GM23338 (cell line): ENCODE results near the gene RNF130. TPM values are rescaled to one million over a fixed set of nuclear protein-coding genes. Genes with fewer than 3 reads are reported as not detected.

Experiments used
- ATAC-seq: fragments of 200-7000 bp; cut with Tn5 transposase; 3 replicates; pipeline ENCODE4 v1.9.1; 2020
- DNase-seq: peaks from one replicate; pipeline ENCODE4 v3.0.0-alpha.2; 2015; ENCODE audit warnings: low spot score
- H2AFZ ChIP-seq: fragments of 200-600 bp; sonication (generic); 2 replicates; pipeline ENCODE4 v1.8.0; 2016; ENCODE audit warnings: antibody characterized with exemption, mild to moderate bottlenecking, moderate library complexity
- H3F3A ChIP-seq: fragments of 200-600 bp; sonication (generic); replicated peaks from 2 replicates; pipeline ENCODE4 v1.8.0; 2017; ENCODE audit warnings: antibody characterized with exemption, mixed run types, low read depth
- H3K27ac ChIP-seq: fragments of 200-600 bp; sonication (generic); 2 replicates; pipeline ENCODE4 v1.6.1; 2016; ENCODE audit warnings: low read depth
- H3K27me3 ChIP-seq: fragments of 200-600 bp; sonication (generic); 2 replicates; pipeline ENCODE4 v1.8.0; 2016; ENCODE audit warnings: mild to moderate bottlenecking, mixed run types, moderate library complexity; ENCODE audit not compliant: insufficient read depth
- H3K36me3 ChIP-seq: fragments of 200-600 bp; sonication (generic); 2 replicates; pipeline ENCODE4 v1.8.0; 2016; ENCODE audit warnings: mild to moderate bottlenecking; ENCODE audit not compliant: insufficient read depth
- H3K4me1 ChIP-seq: fragments of 200-600 bp; sonication (generic); 2 replicates; pipeline ENCODE4 v1.8.0; 2016; ENCODE audit warnings: mild to moderate bottlenecking, moderate library complexity; ENCODE audit not compliant: insufficient read depth
- H3K4me2 ChIP-seq: fragments of 200-600 bp; sonication (generic); 2 replicates; pipeline ENCODE4 v1.7.1; 2017; ENCODE audit warnings: mixed run types
- H3K4me3 ChIP-seq: fragments of 200-600 bp; sonication (generic); 2 replicates; pipeline ENCODE4 v1.6.1; 2016; ENCODE audit warnings: mixed run types
- H3K79me2 ChIP-seq: fragments of 200-600 bp; sonication (generic); replicated peaks from 2 replicates; pipeline ENCODE4 v1.8.0; 2017; ENCODE audit warnings: mild to moderate bottlenecking; ENCODE audit not compliant: insufficient read depth
- H3K9me2 ChIP-seq: fragments of 200-600 bp; sonication (generic); 2 replicates; pipeline ENCODE4 v1.8.0; 2017; ENCODE audit not compliant: insufficient read depth
- H4K20me1 ChIP-seq: fragments of 200-600 bp; sonication (generic); replicated peaks from 2 replicates; pipeline ENCODE4 v1.8.0; 2017; ENCODE audit warnings: mild to moderate bottlenecking; ENCODE audit not compliant: insufficient read depth
- H3K27ac Mint-ChIP-seq: 2 replicates; pipeline ENCODE4 v1.8.0; 2020; ENCODE audit warnings: inconsistent platforms, mild to moderate bottlenecking, moderate library complexity, mixed read lengths
- H3K27me3 Mint-ChIP-seq: 3 replicates; pipeline ENCODE4 v1.8.0; 2022; ENCODE audit warnings: low read depth, mild to moderate bottlenecking, moderate library complexity, mixed read lengths, inconsistent platforms; ENCODE audit not compliant: insufficient read depth, poor library complexity
- H3K36me3 Mint-ChIP-seq: 3 replicates; pipeline ENCODE4 v1.8.0; 2021; ENCODE audit warnings: low read depth, mild to moderate bottlenecking, inconsistent platforms, moderate library complexity, mixed read lengths
- H3K4me1 Mint-ChIP-seq: 3 replicates; pipeline ENCODE4 v1.8.0; 2020; ENCODE audit warnings: mild to moderate bottlenecking, inconsistent platforms, mixed read lengths
- H3K4me3 Mint-ChIP-seq: 3 replicates; pipeline ENCODE4 v1.8.0; 2021; ENCODE audit warnings: moderate library complexity, mild to moderate bottlenecking, inconsistent platforms, mixed read lengths
- H3K9me3 Mint-ChIP-seq: 3 replicates; pipeline ENCODE4 v1.8.0; 2020; ENCODE audit warnings: moderate library complexity, mild to moderate bottlenecking, inconsistent platforms, mixed read lengths
- CREB1 ChIP-seq: fragments of 250-450 bp; sonication (Bioruptor Pico); IDR thresholded peaks from 2 replicates; pipeline ENCODE4 v1.5.0; 2020; ENCODE audit warnings: low read depth, mild to moderate bottlenecking, moderate library complexity
- EZH2phosphoT487 ChIP-seq: fragments of 200-600 bp; sonication (generic); IDR thresholded peaks from one replicate; pipeline ENCODE4 v1.8.1; 2018; ENCODE audit warnings: antibody characterized with exemption; ENCODE audit not compliant: unreplicated experiment
- JUNB ChIP-seq: IDR thresholded peaks from one replicate; pipeline ENCODE4 v1.6.1; 2016; ENCODE audit warnings: antibody characterized with exemption; ENCODE audit not compliant: unreplicated experiment
- NANOG ChIP-seq: IDR thresholded peaks from 2 replicates; pipeline ENCODE4 v1.6.1; 2016; ENCODE audit warnings: antibody characterized with exemption, borderline replicate concordance
- POLR2AphosphoS5 ChIP-seq: IDR thresholded peaks from 2 replicates; pipeline ENCODE4 v1.6.1; 2016; ENCODE audit warnings: antibody characterized with exemption, low read depth
- STAT1 ChIP-seq: IDR thresholded peaks from one replicate; pipeline ENCODE4 v1.6.1; 2016; ENCODE audit warnings: antibody characterized with exemption; ENCODE audit not compliant: unreplicated experiment
- ZNF114 ChIP-seq: fragments of 250-450 bp; sonication (Bioruptor Pico); IDR thresholded peaks from 2 replicates; pipeline ENCODE4 v1.5.0; 2020; ENCODE audit warnings: mild to moderate bottlenecking, moderate library complexity
- ZNF331 ChIP-seq: fragments of 250-450 bp; sonication (Bioruptor Pico); IDR thresholded peaks from 2 replicates; pipeline ENCODE4 v1.5.0; 2020; ENCODE audit warnings: low read depth, mild to moderate bottlenecking, moderate library complexity
- polyA plus RNA-seq: library from polyadenylated mRNA; unstranded; fragments of >200 nt; fragmentation: Nextera tagmentation; extraction: Ambion mirVana; gene quantifications from 2 replicates; pipeline ENCODE4 v1.2.1, GENCODE V29; 2016
- total RNA-seq: library from RNA; depleted of rRNA; stranded (reverse); fragments of >200 nt; shearing (Covaris generic); gene quantifications from 2 replicates; pipeline ENCODE4 v1.2.3, GENCODE V29; 2014
- TF ChIP-seq, protein P1 (sequence below): IDR thresholded peaks from one replicate; pipeline ENCODE4 v1.6.1; 2018; ENCODE audit warnings: antibody characterized with exemption; ENCODE audit not compliant: unreplicated experiment
- TF ChIP-seq, protein P2 (sequence below): IDR thresholded peaks from 2 replicates; pipeline ENCODE4 v1.6.1; 2016; ENCODE audit warnings: antibody characterized with exemption
- TF ChIP-seq, protein P3 (sequence below): fragments of 250-450 bp; sonication (Bioruptor Pico); IDR thresholded peaks from 2 replicates; pipeline ENCODE4 v1.5.0; 2020; ENCODE audit warnings: mild to moderate bottlenecking, moderate library complexity
- TF ChIP-seq, protein P4 (sequence below), 2 experiments: fragments of 200-600 bp in 1 of 2; sonication (generic) in 1 of 2; conservative IDR thresholded peaks; 2 replicates each; pipeline versions ENCODE4 v1.5.1 to v1.6.1; 2016 to 2017; ENCODE audit warnings: antibody characterized with exemption in 2 of 2, low read depth in 2 of 2, mild to moderate bottlenecking in 2 of 2, moderate library complexity in 1 of 2

RNF130 gene
- total and polyA plus RNA-seq, 2 experiments from 2014 or later = 60.1 to 97.3 TPM

DNA sequence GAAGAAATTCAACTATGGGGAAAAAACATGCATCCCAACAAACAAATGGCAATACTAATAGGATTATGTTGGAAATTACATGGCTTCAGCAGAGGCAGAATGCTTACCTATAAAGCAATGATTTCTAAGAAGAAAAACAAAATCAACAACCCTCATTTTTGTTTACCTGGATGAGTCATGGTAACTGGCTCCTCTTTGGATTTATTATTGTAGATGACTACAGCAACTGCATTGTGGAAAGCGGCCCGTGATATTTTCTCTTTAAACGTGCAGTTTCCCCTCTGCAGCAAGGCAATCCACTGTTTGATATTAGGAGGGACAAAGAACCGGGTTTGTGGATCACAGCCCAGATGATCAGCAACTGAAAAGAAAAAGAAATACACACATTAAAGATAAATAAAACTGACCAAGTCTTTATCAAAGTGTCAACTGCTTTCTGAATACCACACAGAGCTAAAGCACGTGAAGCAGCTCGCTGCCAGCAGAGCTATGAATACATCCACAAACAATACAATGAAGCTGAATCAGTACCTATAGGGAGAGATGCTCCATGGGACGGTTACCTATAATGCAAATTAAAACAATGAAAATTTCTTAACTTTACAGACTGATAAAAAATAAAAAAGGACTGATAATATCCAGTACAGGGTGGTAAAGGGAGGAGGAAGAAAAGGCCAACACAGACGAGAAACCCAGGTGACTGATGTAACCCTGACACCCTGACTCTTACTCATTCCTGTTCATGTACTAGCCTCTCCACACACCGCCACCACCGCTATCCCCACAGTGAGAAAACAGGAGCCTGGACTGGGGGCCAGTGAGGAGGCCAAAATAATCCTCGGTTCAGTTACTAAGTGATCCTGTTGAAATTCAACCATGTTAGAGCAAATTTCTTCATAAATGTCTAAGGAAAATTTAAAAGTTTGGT, 31.0 kb downstream of the RNF130 start:
- H3K27ac ChIP-seq = peak overlapping the region; percentile 30
- peak; percentile 81 for ATAC-seq
- Mint-ChIP-seq H3K27me3 (no peaks in the 10 kb centered on the region), H3K4me3 (no peak overlapping the region), H3K9me3 (peaks cover 9% of the 10 kb centered on the region; the same call in 2 of the 3 replicates), H3K27ac (peak overlapping the region; percentile 72; the same call in 1 of the 2 replicates), H3K4me1 (peaks cover 23% of the 10 kb centered on the region), H3K36me3 (peaks cover 40% of the 10 kb centered on the region)
- no peak overlapping the region for H2AFZ ChIP-seq
- no peak for DNase-seq
- H3K36me3 ChIP-seq = no peaks in the 10 kb centered on the region
- no peak overlapping the region for H3K4me2 ChIP-seq
- 0 out of 2 replicates have a peak, but pooled peaks cover 6% of the 10 kb centered on the region for H3K4me1 ChIP-seq
- peaks cover 41% of the 10 kb centered on the region for H3K79me2 ChIP-seq
- no peaks in the 10 kb centered on the region for H3F3A ChIP-seq
- peaks cover 3% of the 10 kb centered on the region; the same call in 1 of the 2 replicates for H4K20me1 ChIP-seq
- H3K4me3 ChIP-seq = no peak overlapping the region
- TF ChIP-seq EZH2phosphoT487 (no peak), JUNB (no peak), POLR2AphosphoS5 (no peak), CREB1 (CRISPR knock-in tag) (no peak), STAT1 (no peak), ZNF331 (CRISPR knock-in tag) (no peak), NANOG (no peak), ZNF114 (CRISPR knock-in tag) (no peak)
- TF ChIP-seq, protein P1, sequence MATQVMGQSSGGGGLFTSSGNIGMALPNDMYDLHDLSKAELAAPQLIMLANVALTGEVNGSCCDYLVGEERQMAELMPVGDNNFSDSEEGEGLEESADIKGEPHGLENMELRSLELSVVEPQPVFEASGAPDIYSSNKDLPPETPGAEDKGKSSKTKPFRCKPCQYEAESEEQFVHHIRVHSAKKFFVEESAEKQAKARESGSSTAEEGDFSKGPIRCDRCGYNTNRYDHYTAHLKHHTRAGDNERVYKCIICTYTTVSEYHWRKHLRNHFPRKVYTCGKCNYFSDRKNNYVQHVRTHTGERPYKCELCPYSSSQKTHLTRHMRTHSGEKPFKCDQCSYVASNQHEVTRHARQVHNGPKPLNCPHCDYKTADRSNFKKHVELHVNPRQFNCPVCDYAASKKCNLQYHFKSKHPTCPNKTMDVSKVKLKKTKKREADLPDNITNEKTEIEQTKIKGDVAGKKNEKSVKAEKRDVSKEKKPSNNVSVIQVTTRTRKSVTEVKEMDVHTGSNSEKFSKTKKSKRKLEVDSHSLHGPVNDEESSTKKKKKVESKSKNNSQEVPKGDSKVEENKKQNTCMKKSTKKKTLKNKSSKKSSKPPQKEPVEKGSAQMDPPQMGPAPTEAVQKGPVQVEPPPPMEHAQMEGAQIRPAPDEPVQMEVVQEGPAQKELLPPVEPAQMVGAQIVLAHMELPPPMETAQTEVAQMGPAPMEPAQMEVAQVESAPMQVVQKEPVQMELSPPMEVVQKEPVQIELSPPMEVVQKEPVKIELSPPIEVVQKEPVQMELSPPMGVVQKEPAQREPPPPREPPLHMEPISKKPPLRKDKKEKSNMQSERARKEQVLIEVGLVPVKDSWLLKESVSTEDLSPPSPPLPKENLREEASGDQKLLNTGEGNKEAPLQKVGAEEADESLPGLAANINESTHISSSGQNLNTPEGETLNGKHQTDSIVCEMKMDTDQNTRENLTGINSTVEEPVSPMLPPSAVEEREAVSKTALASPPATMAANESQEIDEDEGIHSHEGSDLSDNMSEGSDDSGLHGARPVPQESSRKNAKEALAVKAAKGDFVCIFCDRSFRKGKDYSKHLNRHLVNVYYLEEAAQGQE = no peak
- TF ChIP-seq, protein P2, sequence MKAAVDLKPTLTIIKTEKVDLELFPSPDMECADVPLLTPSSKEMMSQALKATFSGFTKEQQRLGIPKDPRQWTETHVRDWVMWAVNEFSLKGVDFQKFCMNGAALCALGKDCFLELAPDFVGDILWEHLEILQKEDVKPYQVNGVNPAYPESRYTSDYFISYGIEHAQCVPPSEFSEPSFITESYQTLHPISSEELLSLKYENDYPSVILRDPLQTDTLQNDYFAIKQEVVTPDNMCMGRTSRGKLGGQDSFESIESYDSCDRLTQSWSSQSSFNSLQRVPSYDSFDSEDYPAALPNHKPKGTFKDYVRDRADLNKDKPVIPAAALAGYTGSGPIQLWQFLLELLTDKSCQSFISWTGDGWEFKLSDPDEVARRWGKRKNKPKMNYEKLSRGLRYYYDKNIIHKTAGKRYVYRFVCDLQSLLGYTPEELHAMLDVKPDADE = no peak
- TF ChIP-seq, protein P3, sequence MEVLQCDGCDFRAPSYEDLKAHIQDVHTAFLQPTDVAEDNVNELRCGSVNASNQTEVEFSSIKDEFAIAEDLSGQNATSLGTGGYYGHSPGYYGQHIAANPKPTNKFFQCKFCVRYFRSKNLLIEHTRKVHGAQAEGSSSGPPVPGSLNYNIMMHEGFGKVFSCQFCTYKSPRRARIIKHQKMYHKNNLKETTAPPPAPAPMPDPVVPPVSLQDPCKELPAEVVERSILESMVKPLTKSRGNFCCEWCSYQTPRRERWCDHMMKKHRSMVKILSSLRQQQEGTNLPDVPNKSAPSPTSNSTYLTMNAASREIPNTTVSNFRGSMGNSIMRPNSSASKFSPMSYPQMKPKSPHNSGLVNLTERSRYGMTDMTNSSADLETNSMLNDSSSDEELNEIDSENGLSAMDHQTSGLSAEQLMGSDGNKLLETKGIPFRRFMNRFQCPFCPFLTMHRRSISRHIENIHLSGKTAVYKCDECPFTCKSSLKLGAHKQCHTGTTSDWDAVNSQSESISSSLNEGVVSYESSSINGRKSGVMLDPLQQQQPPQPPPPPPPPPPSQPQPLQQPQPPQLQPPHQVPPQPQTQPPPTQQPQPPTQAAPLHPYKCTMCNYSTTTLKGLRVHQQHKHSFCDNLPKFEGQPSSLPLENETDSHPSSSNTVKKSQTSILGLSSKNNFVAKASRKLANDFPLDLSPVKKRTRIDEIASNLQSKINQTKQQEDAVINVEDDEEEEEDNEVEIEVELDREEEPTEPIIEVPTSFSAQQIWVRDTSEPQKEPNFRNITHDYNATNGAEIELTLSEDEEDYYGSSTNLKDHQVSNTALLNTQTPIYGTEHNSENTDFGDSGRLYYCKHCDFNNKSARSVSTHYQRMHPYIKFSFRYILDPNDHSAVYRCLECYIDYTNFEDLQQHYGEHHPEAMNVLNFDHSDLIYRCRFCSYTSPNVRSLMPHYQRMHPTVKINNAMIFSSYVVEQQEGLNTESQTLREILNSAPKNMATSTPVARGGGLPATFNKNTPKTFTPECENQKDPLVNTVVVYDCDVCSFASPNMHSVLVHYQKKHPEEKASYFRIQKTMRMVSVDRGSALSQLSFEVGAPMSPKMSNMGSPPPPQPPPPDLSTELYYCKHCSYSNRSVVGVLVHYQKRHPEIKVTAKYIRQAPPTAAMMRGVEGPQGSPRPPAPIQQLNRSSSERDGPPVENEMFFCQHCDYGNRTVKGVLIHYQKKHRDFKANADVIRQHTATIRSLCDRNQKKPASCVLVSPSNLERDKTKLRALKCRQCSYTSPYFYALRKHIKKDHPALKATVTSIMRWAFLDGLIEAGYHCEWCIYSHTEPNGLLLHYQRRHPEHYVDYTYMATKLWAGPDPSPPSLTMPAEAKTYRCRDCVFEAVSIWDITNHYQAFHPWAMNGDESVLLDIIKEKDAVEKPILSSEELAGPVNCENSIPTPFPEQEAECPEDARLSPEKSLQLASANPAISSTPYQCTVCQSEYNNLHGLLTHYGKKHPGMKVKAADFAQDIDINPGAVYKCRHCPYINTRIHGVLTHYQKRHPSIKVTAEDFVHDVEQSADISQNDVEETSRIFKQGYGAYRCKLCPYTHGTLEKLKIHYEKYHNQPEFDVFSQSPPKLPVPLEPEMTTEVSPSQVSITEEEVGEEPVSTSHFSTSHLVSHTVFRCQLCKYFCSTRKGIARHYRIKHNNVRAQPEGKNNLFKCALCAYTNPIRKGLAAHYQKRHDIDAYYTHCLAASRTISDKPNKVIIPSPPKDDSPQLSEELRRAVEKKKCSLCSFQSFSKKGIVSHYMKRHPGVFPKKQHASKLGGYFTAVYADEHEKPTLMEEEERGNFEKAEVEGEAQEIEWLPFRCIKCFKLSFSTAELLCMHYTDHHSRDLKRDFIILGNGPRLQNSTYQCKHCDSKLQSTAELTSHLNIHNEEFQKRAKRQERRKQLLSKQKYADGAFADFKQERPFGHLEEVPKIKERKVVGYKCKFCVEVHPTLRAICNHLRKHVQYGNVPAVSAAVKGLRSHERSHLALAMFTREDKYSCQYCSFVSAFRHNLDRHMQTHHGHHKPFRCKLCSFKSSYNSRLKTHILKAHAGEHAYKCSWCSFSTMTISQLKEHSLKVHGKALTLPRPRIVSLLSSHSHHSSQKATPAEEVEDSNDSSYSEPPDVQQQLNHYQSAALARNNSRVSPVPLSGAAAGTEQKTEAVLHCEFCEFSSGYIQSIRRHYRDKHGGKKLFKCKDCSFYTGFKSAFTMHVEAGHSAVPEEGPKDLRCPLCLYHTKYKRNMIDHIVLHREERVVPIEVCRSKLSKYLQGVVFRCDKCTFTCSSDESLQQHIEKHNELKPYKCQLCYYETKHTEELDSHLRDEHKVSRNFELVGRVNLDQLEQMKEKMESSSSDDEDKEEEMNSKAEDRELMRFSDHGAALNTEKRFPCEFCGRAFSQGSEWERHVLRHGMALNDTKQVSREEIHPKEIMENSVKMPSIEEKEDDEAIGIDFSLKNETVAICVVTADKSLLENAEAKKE (CRISPR knock-in tag) = no peak
- TF ChIP-seq, protein P4, sequence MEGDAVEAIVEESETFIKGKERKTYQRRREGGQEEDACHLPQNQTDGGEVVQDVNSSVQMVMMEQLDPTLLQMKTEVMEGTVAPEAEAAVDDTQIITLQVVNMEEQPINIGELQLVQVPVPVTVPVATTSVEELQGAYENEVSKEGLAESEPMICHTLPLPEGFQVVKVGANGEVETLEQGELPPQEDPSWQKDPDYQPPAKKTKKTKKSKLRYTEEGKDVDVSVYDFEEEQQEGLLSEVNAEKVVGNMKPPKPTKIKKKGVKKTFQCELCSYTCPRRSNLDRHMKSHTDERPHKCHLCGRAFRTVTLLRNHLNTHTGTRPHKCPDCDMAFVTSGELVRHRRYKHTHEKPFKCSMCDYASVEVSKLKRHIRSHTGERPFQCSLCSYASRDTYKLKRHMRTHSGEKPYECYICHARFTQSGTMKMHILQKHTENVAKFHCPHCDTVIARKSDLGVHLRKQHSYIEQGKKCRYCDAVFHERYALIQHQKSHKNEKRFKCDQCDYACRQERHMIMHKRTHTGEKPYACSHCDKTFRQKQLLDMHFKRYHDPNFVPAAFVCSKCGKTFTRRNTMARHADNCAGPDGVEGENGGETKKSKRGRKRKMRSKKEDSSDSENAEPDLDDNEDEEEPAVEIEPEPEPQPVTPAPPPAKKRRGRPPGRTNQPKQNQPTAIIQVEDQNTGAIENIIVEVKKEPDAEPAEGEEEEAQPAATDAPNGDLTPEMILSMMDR (conservative IDR thresholded peaks at IDR 0.05; ENCODE audit: low read depth in 2 of 2) = no peak
- H3K9me2 ChIP-seq = no peaks in the 10 kb centered on the region
- H3K27me3 ChIP-seq = no peaks in the 10 kb centered on the region
